Calu3 (cell line): ENCODE data around the gene CORO1C. TPM values are rescaled to one million over a fixed set of nuclear protein-coding genes. Genes with fewer than 3 reads are reported as not detected.

Source experiments
- BruUV-seq: library from RNA; stranded (reverse); fragments of 400-500 nt; replicated peaks from 2 replicates; lab custom pipeline; 2021; lab: Mats Ljungman, UMichigan
- CTCF ChIA-PET: fragments of 300-600 bp; sonication (Branson Sonifier 250); formaldehyde crosslinking; loops from one replicate; lab custom pipeline; 2022; ENCODE audit warnings: antibody characterized with exemption; lab: Charles Lee
- DNase-seq: peaks from one replicate; pipeline ENCODE4 v3.0.0; 2022
- H3K27ac Mint-ChIP-seq: one replicate; pipeline ENCODE4 v1.8.0; 2022; ENCODE audit warnings: mixed read lengths; ENCODE audit not compliant: unreplicated experiment
- H3K27me3 Mint-ChIP-seq: one replicate; pipeline ENCODE4 v1.8.0; 2022; ENCODE audit warnings: mixed read lengths; ENCODE audit not compliant: unreplicated experiment
- H3K36me3 Mint-ChIP-seq: one replicate; pipeline ENCODE4 v1.8.0; 2022; ENCODE audit warnings: mild to moderate bottlenecking, moderate library complexity, mixed read lengths; ENCODE audit not compliant: insufficient read depth, unreplicated experiment
- H3K4me1 Mint-ChIP-seq: one replicate; pipeline ENCODE4 v1.8.0; 2022; ENCODE audit warnings: mild to moderate bottlenecking, low read depth, mixed read lengths; ENCODE audit not compliant: unreplicated experiment
- H3K4me3 Mint-ChIP-seq: one replicate; pipeline ENCODE4 v1.8.0; 2022; ENCODE audit warnings: mild to moderate bottlenecking, low read depth, moderate library complexity, mixed read lengths; ENCODE audit not compliant: unreplicated experiment
- H3K9me3 Mint-ChIP-seq: one replicate; pipeline ENCODE4 v1.8.0; 2022; ENCODE audit warnings: low read depth, mixed read lengths; ENCODE audit not compliant: unreplicated experiment
- intact Hi-C: fragments of 100-400 bp; cut with micrococcal nuclease; formaldehyde crosslinking; loops from one replicate; pipeline ENCODE4 v1.10.0; 2022; ENCODE audit not compliant: unreplicated experiment
- total RNA-seq: library from RNA; stranded (reverse); gene quantifications from 2 replicates; pipeline ENCODE4 v1.2.3, GENCODE V29; 2022
- TF ChIP-seq, protein P1 (sequence below): fragments of 200-600 bp; IDR thresholded peaks from one replicate; pipeline ENCODE4 v1.8.0; 2022; ENCODE audit warnings: antibody characterized with exemption; ENCODE audit not compliant: unreplicated experiment

Gene CORO1C
- total RNA-seq, 1 experiment from 2014 or later = 252 TPM

DNA sequence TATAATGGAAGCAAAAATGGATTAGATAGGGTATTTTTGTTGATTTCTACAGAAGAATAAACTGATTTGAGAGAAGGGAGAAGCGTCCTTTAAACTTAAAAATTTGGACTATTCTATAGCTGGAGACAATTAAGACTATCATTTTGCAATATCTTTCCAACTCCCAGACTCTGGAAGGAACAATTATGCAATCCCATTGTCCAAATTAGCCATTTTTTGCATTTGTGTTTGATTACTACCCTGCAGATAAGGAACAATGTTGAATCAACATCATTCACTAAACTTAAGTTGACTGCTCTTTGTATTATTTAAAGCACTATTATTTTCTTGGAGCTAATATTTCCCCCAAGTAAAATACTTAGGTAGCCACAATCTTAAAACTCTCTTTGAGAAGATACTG, 62.8 kb downstream of the CORO1C start:
- TF ChIP-seq, protein P1, sequence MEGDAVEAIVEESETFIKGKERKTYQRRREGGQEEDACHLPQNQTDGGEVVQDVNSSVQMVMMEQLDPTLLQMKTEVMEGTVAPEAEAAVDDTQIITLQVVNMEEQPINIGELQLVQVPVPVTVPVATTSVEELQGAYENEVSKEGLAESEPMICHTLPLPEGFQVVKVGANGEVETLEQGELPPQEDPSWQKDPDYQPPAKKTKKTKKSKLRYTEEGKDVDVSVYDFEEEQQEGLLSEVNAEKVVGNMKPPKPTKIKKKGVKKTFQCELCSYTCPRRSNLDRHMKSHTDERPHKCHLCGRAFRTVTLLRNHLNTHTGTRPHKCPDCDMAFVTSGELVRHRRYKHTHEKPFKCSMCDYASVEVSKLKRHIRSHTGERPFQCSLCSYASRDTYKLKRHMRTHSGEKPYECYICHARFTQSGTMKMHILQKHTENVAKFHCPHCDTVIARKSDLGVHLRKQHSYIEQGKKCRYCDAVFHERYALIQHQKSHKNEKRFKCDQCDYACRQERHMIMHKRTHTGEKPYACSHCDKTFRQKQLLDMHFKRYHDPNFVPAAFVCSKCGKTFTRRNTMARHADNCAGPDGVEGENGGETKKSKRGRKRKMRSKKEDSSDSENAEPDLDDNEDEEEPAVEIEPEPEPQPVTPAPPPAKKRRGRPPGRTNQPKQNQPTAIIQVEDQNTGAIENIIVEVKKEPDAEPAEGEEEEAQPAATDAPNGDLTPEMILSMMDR = no peak
- CTCF ChIA-PET = interaction anchor here (0.5 to 0.7 kb wide), 3 partner anchors 27 to 113 kb away, joined by 3 to 4 read pairs (median 4); no protein-coding TSS in a partner anchor
- peaks cover 27% of the 10 kb centered on the region for H3K4me1 Mint-ChIP-seq
- H3K36me3 Mint-ChIP-seq = peaks cover 39% of the 10 kb centered on the region
- no peaks in the 10 kb centered on the region for H3K9me3 Mint-ChIP-seq
- no TSS peak for BruUV-seq
- intact Hi-C loops = loop anchor here (5.0 to 10.0 kb wide), 2 partner anchors 114 to 426 kb away; partner anchors contain the start of genes ALKBH2 and UNG
- no peak overlapping the region for H3K27ac Mint-ChIP-seq
- H3K27me3 Mint-ChIP-seq = no peaks in the 10 kb centered on the region
- no peak for DNase-seq
- no peak overlapping the region for H3K4me3 Mint-ChIP-seq

DNA sequence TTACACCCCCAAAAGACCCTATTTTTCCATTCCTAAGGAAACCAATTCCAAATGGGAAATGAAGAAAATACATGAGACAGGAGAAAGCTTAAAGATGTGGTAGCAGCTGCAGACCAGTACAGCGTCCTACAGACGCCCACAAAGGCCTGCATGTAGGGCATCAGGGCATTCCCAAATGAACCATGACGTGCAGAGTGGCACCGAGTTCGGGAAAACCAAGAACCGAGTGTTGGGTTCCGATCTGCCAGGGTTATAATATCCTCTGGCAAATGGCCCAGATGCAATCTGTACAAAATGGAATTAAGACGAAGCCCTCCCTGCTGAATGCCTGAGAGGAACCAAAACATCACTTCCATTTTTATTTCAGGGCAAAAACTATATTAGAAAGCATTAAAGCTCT, 63.3 kb downstream of the CORO1C start:
- DNase-seq = no peak
- peaks cover 40% of the 10 kb centered on the region for H3K36me3 Mint-ChIP-seq
- CTCF ChIA-PET = no interaction called here
- TF ChIP-seq, protein P1 = no peak
- no peaks in the 10 kb centered on the region for H3K27me3 Mint-ChIP-seq
- intact Hi-C loops = loop anchor here (5.0 to 10.0 kb wide), 2 partner anchors 114 to 427 kb away; partner anchors contain the start of genes ALKBH2 and UNG
- no peaks in the 10 kb centered on the region for H3K9me3 Mint-ChIP-seq
- peaks cover 32% of the 10 kb centered on the region for H3K4me1 Mint-ChIP-seq
- no peak overlapping the region for H3K4me3 Mint-ChIP-seq
- no TSS peak for BruUV-seq
- no peak overlapping the region for H3K27ac Mint-ChIP-seq

DNA sequence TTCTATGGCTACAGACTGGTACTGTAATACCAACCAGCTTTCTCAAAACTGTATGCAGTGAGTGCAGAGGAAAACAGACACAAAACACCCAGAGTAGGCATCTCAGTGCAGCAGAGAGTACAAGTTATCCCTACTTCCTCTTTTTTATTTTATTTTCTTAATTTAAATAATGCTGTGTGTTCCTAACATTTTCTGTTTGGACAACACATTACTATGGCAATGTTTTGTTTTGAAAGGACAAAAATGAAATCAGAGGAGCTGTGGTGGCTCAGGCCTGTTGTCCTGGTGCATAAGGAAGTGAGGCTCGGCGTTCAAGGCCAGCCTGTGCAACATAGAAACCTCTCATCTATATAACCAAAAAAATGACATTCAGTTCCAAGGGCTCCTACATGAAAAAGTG, 64.0 kb downstream of the CORO1C start:
- H3K27ac Mint-ChIP-seq = no peak overlapping the region
- intact Hi-C loops = loop anchor here (5.0 to 10.0 kb wide), 2 partner anchors 115 to 427 kb away; partner anchors contain the start of genes ALKBH2 and UNG

DNA sequence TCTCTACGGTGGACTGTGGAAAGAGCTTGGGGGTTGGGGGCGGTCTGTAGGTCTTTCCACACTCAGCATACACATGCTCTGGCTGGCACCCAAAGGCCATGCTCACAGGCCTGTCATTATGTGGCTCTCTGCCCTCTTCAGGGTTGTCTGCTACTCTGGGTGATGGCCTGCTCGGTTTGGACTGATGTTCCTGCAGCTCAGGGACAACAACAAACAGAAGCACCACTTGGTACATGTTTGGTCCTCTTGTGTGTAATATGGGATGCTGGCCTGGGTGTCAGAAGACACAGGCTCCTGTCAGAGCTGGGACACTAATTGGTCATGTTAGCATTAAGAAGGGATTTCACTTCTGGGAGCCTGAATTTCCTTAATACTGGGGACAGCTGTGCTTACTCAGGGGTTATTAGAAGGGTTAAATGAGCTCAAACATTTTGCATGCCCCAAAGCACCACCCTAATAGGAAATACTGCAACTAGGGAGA, 64.9 kb downstream of the CORO1C start:
- CTCF ChIA-PET = interaction anchor here (0.6 to 1.2 kb wide), 3 partner anchors 22 to 102 kb away, joined by 3 to 8 read pairs (median 3); no protein-coding TSS in a partner anchor
- intact Hi-C loops = loop anchor here (5.0 to 10.0 kb wide), 2 partner anchors 116 to 428 kb away; partner anchors contain the start of genes ALKBH2 and UNG
- no peak overlapping the region for H3K4me3 Mint-ChIP-seq
- peaks cover 34% of the 10 kb centered on the region for H3K4me1 Mint-ChIP-seq
- BruUV-seq = no TSS peak
- no peaks in the 10 kb centered on the region for H3K27me3 Mint-ChIP-seq
- H3K27ac Mint-ChIP-seq = no peak overlapping the region
- TF ChIP-seq, protein P1 = no peak
- H3K9me3 Mint-ChIP-seq = no peaks in the 10 kb centered on the region
- DNase-seq = no peak
- peaks cover 31% of the 10 kb centered on the region for H3K36me3 Mint-ChIP-seq

More for the DNA sequence above, 64.0 kb downstream of the CORO1C start:
- Mint-ChIP-seq H3K27me3 (no peaks in the 10 kb centered on the region), H3K9me3 (no peaks in the 10 kb centered on the region), H3K36me3 (peaks cover 38% of the 10 kb centered on the region), H3K4me1 (peaks cover 35% of the 10 kb centered on the region), H3K4me3 (no peak overlapping the region)
- CTCF ChIA-PET = interaction anchor here (1.2 kb wide), 2 partner anchors 56 to 101 kb away, joined by 3 read pairs; no protein-coding TSS in a partner anchor
- no peak for DNase-seq
- TF ChIP-seq, protein P1 = no peak
- no TSS peak for BruUV-seq
